ENCODE results near the gene CNTNAP2. TPM values are rescaled to one million over a fixed set of nuclear protein-coding genes. Genes with fewer than 3 reads are reported as not detected.
"Not testable (repeated sequence)": the region's sequence is repeated elsewhere in the genome, so short reads cannot be mapped to it uniquely, and the experiment has no call there.

The CNTNAP2 gene
- total RNA-seq, 1 donor from 2014 or later: 5.4 TPM

- H3K36me3 Mint-ChIP-seq (ENCODE audit: low read depth, unreplicated experiment): no peaks in the 10 kb centered on the region
- H3K27ac Mint-ChIP-seq (ENCODE audit: unreplicated experiment): no peak overlapping the region
- no peak for DNase-seq (ENCODE audit: low spot score)
- no peaks in the 10 kb centered on the region for H3K4me1 Mint-ChIP-seq (ENCODE audit: unreplicated experiment)
- no peak for TF ChIP-seq CTCF (IDR thresholded peaks at IDR 0.05; ENCODE audit: unreplicated experiment)
- H3K27me3 Mint-ChIP-seq (ENCODE audit: unreplicated experiment): no peaks in the 10 kb centered on the region
- no peak overlapping the region for H3K4me3 Mint-ChIP-seq (ENCODE audit: unreplicated experiment)
- H3K9me3 Mint-ChIP-seq (ENCODE audit: unreplicated experiment): no peaks in the 10 kb centered on the region
Observed at GRCh38 chr7:147106746-147107145, 990.1 kb downstream of the CNTNAP2 start.

- not testable (repeated sequence) for H3K27me3 Mint-ChIP-seq (ENCODE audit: unreplicated experiment); H3K27ac Mint-ChIP-seq (ENCODE audit: unreplicated experiment); H3K36me3 Mint-ChIP-seq (ENCODE audit: low read depth, unreplicated experiment); H3K4me1 Mint-ChIP-seq (ENCODE audit: unreplicated experiment); DNase-seq (ENCODE audit: low spot score); H3K4me3 Mint-ChIP-seq (ENCODE audit: unreplicated experiment)
- H3K9me3 Mint-ChIP-seq (ENCODE audit: unreplicated experiment): peaks cover 21% of the 10 kb centered on the region
Observed at GRCh38 chr7:147114525-147114924, 997.9 kb downstream of the CNTNAP2 start.

GRCh38 chr7:147136352-147136751, 1019.8 kb downstream of the CNTNAP2 start:
- H3K27me3 Mint-ChIP-seq (ENCODE audit: unreplicated experiment): no peaks in the 10 kb centered on the region

GRCh38 chr7:147145194-147145593, 1028.6 kb downstream of the CNTNAP2 start:
- Mint-ChIP-seq H3K4me1 (ENCODE audit: unreplicated experiment) (no peaks in the 10 kb centered on the region), H3K27ac (ENCODE audit: unreplicated experiment) (no peak overlapping the region), H3K36me3 (ENCODE audit: low read depth, unreplicated experiment) (no peaks in the 10 kb centered on the region), H3K9me3 (ENCODE audit: unreplicated experiment) (no peaks in the 10 kb centered on the region), H3K4me3 (ENCODE audit: unreplicated experiment) (no peak overlapping the region), H3K27me3 (ENCODE audit: unreplicated experiment) (peaks cover 4% of the 10 kb centered on the region)
- no peak for DNase-seq (ENCODE audit: low spot score)
- TF ChIP-seq CTCF (IDR thresholded peaks at IDR 0.05; ENCODE audit: unreplicated experiment): no peak

More at GRCh38 chr7:147136352-147136751, 1019.8 kb downstream of the CNTNAP2 start:
- DNase-seq (ENCODE audit: low spot score): no peak
- no peak for TF ChIP-seq CTCF (IDR thresholded peaks at IDR 0.05; ENCODE audit: unreplicated experiment)
- no peak overlapping the region for H3K4me3 Mint-ChIP-seq (ENCODE audit: unreplicated experiment)
- no peaks in the 10 kb centered on the region for H3K36me3 Mint-ChIP-seq (ENCODE audit: low read depth, unreplicated experiment)
- no peaks in the 10 kb centered on the region for H3K9me3 Mint-ChIP-seq (ENCODE audit: unreplicated experiment)
- no peaks in the 10 kb centered on the region for H3K4me1 Mint-ChIP-seq (ENCODE audit: unreplicated experiment)
- no peak overlapping the region for H3K27ac Mint-ChIP-seq (ENCODE audit: unreplicated experiment)

GRCh38 chr7:147146169-147146568, 1029.6 kb downstream of the CNTNAP2 start:
- Mint-ChIP-seq H3K27ac (ENCODE audit: unreplicated experiment) (no peak overlapping the region), H3K4me1 (ENCODE audit: unreplicated experiment) (no peaks in the 10 kb centered on the region), H3K27me3 (ENCODE audit: unreplicated experiment) (peaks cover 4% of the 10 kb centered on the region), H3K4me3 (ENCODE audit: unreplicated experiment) (no peak overlapping the region), H3K36me3 (ENCODE audit: low read depth, unreplicated experiment) (no peaks in the 10 kb centered on the region), H3K9me3 (ENCODE audit: unreplicated experiment) (no peaks in the 10 kb centered on the region)
- TF ChIP-seq CTCF (IDR thresholded peaks at IDR 0.05; ENCODE audit: unreplicated experiment): no peak
- DNase-seq (ENCODE audit: low spot score): no peak

GRCh38 chr7:147151661-147152060, 1035.1 kb downstream of the CNTNAP2 start:
- TF ChIP-seq CTCF (IDR thresholded peaks at IDR 0.05; ENCODE audit: unreplicated experiment): no peak
- H3K36me3 Mint-ChIP-seq (ENCODE audit: low read depth, unreplicated experiment): no peaks in the 10 kb centered on the region
- peaks cover 3% of the 10 kb centered on the region for H3K27me3 Mint-ChIP-seq (ENCODE audit: unreplicated experiment)
- H3K9me3 Mint-ChIP-seq (ENCODE audit: unreplicated experiment): no peaks in the 10 kb centered on the region
- no peak for DNase-seq (ENCODE audit: low spot score)
- H3K27ac Mint-ChIP-seq (ENCODE audit: unreplicated experiment): no peak overlapping the region
- H3K4me3 Mint-ChIP-seq (ENCODE audit: unreplicated experiment): no peak overlapping the region
- no peaks in the 10 kb centered on the region for H3K4me1 Mint-ChIP-seq (ENCODE audit: unreplicated experiment)
